Activated CD8-positive, alpha-beta T cell treated with anti-CD3 and anti-CD28 coated beads for 36 hours (primary cell): ENCODE results near the gene ZNF165. TPM values are rescaled to one million over a fixed set of nuclear protein-coding genes. Genes with fewer than 3 reads are reported as not detected.
"Not testable (repeated sequence)": the region's sequence is repeated elsewhere in the genome, so short reads cannot be mapped to it uniquely, and the experiment has no call there.

Experiments used
- ATAC-seq: fragments of 200-7000 bp; cut with Tn5 transposase; one replicate; pipeline ENCODE4 v1.10.0; 2021; ENCODE audit warnings: mild to moderate bottlenecking, moderate library complexity
- CTCF ChIA-PET: fragments of 350-600 bp; sonication (Branson Sonifier 250); formaldehyde crosslinking; loops from one replicate; lab custom pipeline; 2021; ENCODE audit warnings: antibody characterized with exemption; lab: Charles Lee
- POLR2A ChIA-PET: fragments of 350-600 bp; sonication (Branson Sonifier 250); formaldehyde crosslinking; loops from one replicate; lab custom pipeline; 2021; ENCODE audit warnings: antibody characterized with exemption; lab: Charles Lee
- DNase-seq: peaks from one replicate; pipeline ENCODE4 v3.0.0-alpha.2; 2020
- H3K27ac Mint-ChIP-seq: one replicate; pipeline ENCODE4 v1.8.0; 2021; ENCODE audit warnings: mild to moderate bottlenecking, mixed read lengths
- H3K27me3 Mint-ChIP-seq: one replicate; pipeline ENCODE4 v1.8.0; 2021; ENCODE audit warnings: mixed read lengths
- H3K36me3 Mint-ChIP-seq: one replicate; pipeline ENCODE4 v1.8.0; 2021; ENCODE audit warnings: low read depth, mixed read lengths
- H3K4me1 Mint-ChIP-seq: one replicate; pipeline ENCODE4 v1.8.0; 2021; ENCODE audit warnings: low read depth, mixed read lengths
- H3K4me3 Mint-ChIP-seq: one replicate; pipeline ENCODE4 v1.8.0; 2021; ENCODE audit warnings: mild to moderate bottlenecking, moderate library complexity, mixed read lengths
- H3K9me3 Mint-ChIP-seq: one replicate; pipeline ENCODE4 v1.8.0; 2021; ENCODE audit warnings: mixed read lengths
- intact Hi-C: fragments of 100-400 bp; cut with micrococcal nuclease; formaldehyde crosslinking; loops from one replicate; pipeline ENCODE4 v1.10.0; 2022
- total RNA-seq, 2 experiments: library from RNA; stranded (reverse); gene quantifications; one replicate each; pipeline ENCODE4 v1.2.3, GENCODE V29; 2021
- TF ChIP-seq, protein P1 (sequence below): fragments of 200-600 bp; IDR thresholded peaks from one replicate; pipeline ENCODE4 v1.8.0; 2022; ENCODE audit warnings: antibody characterized with exemption, mild to moderate bottlenecking

Gene ZNF165
- total RNA-seq, 2 experiments from 2014 or later: 3.5 to 3.6 TPM

- POLR2A ChIA-PET: interaction anchor here (1.5 kb wide), 1 partner anchor 8 kb away, joined by 4 read pairs; no protein-coding TSS in a partner anchor
- Mint-ChIP-seq H3K9me3 (peaks cover 31% of the 10 kb centered on the region), H3K4me3 (no peak overlapping the region), H3K27ac (no peak overlapping the region), H3K4me1 (no peaks in the 10 kb centered on the region), H3K36me3 (peaks cover 48% of the 10 kb centered on the region), H3K27me3 (no peaks in the 10 kb centered on the region)
- no peak for ATAC-seq
- intact Hi-C loops: no loop called here
- DNase-seq: no peak
- CTCF ChIA-PET: no interaction called here
- TF ChIP-seq, protein P1, sequence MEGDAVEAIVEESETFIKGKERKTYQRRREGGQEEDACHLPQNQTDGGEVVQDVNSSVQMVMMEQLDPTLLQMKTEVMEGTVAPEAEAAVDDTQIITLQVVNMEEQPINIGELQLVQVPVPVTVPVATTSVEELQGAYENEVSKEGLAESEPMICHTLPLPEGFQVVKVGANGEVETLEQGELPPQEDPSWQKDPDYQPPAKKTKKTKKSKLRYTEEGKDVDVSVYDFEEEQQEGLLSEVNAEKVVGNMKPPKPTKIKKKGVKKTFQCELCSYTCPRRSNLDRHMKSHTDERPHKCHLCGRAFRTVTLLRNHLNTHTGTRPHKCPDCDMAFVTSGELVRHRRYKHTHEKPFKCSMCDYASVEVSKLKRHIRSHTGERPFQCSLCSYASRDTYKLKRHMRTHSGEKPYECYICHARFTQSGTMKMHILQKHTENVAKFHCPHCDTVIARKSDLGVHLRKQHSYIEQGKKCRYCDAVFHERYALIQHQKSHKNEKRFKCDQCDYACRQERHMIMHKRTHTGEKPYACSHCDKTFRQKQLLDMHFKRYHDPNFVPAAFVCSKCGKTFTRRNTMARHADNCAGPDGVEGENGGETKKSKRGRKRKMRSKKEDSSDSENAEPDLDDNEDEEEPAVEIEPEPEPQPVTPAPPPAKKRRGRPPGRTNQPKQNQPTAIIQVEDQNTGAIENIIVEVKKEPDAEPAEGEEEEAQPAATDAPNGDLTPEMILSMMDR: no peak
Observed at GRCh38 chr6:28089054-28089453, 8.7 kb downstream of the ZNF165 start.

GRCh38 chr6:28090917-28091586 is 10.7 kb downstream of the ZNF165 start:
- intact Hi-C loops: no loop called here
- peaks cover 40% of the 10 kb centered on the region for H3K36me3 Mint-ChIP-seq
- H3K27me3 Mint-ChIP-seq: no peaks in the 10 kb centered on the region
- H3K4me1 Mint-ChIP-seq: no peaks in the 10 kb centered on the region
- peak; percentile 49 for ATAC-seq
- no peak overlapping the region for H3K27ac Mint-ChIP-seq
- ChIA-PET CTCF (no interaction called here), POLR2A (no interaction called here)
- TF ChIP-seq, protein P1: no peak
- DNase-seq: no peak
- H3K4me3 Mint-ChIP-seq: peak overlapping the region; percentile 42
- peaks cover 31% of the 10 kb centered on the region for H3K9me3 Mint-ChIP-seq

- H3K36me3 Mint-ChIP-seq, H3K4me3 Mint-ChIP-seq, DNase-seq, POLR2A ChIA-PET, intact Hi-C loops, CTCF ChIA-PET, H3K27ac Mint-ChIP-seq, H3K9me3 Mint-ChIP-seq, ATAC-seq, H3K27me3 Mint-ChIP-seq, H3K4me1 Mint-ChIP-seq: not testable (repeated sequence)
Observed at GRCh38 chr6:28102222-28102621, 21.9 kb downstream of the ZNF165 start.

GRCh38 chr6:28102699-28103098 is 22.3 kb downstream of the ZNF165 start:
- H3K27me3 Mint-ChIP-seq, POLR2A ChIA-PET, DNase-seq, H3K9me3 Mint-ChIP-seq, CTCF ChIA-PET, intact Hi-C loops, H3K4me3 Mint-ChIP-seq, ATAC-seq, H3K36me3 Mint-ChIP-seq, H3K27ac Mint-ChIP-seq, H3K4me1 Mint-ChIP-seq: not testable (repeated sequence)

DNA sequence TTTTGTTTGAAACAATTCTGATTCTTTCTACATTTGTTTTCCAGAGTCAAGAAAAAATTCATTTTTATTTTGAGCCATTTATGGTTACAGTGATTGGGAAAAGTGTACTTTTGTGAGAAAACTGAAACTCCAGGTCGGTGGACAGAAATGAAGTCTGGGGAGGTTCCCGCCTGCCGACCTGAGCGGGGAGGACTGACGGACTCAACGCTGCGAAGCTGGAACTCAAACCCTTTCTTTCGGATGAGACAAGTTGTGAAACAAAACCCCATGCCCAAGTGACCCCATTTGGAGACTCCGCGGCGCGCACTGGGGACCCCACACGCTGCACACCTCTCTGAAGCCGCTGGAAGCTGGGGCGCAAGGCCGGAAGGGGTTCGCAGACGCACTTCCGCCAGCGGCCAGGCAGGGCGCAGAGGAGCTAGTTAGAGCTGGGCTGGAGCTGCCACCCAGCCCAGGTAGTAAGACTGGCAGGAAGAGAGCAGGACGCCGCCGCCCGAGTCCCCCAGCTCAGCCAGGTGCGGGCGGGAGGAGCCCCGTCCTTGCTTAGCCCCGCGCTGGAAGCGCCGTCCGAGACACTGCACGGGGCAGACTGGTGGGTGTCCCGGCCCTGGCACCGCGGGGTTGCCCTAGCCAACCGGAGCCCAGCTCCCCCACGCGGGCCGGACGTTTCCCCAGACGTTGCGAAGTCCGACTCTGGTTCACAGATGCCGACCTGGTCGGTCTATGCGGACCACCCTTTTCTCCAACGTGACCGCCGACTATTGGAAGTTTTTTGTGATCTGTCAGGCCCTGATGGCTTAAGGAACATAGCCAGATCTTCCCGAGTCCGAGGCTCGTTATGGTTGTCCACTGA is 24.2 kb downstream of the ZNF165 start:
- peaks cover 4% of the 10 kb centered on the region for H3K27me3 Mint-ChIP-seq
- intact Hi-C loops: no loop called here
- ChIA-PET POLR2A (interaction anchor here (0.9 to 2.7 kb wide), 3 partner anchors 24 to 64 kb away, joined by 3 to 15 read pairs (median 3); no protein-coding TSS in a partner anchor), CTCF (interaction anchor here (0.6 to 1.6 kb wide), 9 partner anchors 11 to 210 kb away, joined by 3 to 6 read pairs (median 3); partner anchors contain the start of gene ZSCAN16)
- H3K4me3 Mint-ChIP-seq: peak overlapping the region; percentile 87
- peaks cover 3% of the 10 kb centered on the region for H3K9me3 Mint-ChIP-seq
- peaks cover 5% of the 10 kb centered on the region for H3K4me1 Mint-ChIP-seq
- TF ChIP-seq, protein P1: peak; percentile 58
- H3K36me3 Mint-ChIP-seq: no peaks in the 10 kb centered on the region
- DNase-seq (peak; percentile 90), ATAC-seq (peak; percentile 100)
- peak overlapping the region; percentile 92 for H3K27ac Mint-ChIP-seq
